Measurements from ENCODE around the gene UPB1.

DNA sequence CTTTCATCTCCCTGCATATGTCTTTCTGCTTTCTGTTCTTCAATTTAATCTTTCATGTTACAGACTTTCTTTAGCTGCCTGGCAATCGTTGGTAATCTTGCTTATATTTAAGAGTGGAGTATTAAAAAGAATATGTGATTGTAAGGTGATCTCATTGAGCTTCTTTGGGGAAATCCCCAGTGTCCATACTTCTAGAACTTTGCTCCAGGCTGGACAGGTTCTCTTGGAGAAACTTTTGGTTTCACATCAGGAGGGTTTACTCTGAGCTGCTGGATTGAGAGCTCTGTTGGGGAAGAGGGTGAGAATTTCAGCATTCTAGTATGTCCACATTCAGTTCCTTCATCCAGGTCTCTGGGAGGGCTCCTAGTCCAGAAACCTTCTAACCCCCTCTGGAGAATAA is 81.6 kb downstream of the UPB1 start:
- TF ChIP-seq, protein P1, sequence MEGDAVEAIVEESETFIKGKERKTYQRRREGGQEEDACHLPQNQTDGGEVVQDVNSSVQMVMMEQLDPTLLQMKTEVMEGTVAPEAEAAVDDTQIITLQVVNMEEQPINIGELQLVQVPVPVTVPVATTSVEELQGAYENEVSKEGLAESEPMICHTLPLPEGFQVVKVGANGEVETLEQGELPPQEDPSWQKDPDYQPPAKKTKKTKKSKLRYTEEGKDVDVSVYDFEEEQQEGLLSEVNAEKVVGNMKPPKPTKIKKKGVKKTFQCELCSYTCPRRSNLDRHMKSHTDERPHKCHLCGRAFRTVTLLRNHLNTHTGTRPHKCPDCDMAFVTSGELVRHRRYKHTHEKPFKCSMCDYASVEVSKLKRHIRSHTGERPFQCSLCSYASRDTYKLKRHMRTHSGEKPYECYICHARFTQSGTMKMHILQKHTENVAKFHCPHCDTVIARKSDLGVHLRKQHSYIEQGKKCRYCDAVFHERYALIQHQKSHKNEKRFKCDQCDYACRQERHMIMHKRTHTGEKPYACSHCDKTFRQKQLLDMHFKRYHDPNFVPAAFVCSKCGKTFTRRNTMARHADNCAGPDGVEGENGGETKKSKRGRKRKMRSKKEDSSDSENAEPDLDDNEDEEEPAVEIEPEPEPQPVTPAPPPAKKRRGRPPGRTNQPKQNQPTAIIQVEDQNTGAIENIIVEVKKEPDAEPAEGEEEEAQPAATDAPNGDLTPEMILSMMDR (IDR thresholded peaks at IDR 0.05 in 8 of 11, conservative IDR thresholded peaks at IDR 0.05 in 3 of 11): no peak
- no peak for TF ChIP-seq POLR2A (IDR thresholded peaks at IDR 0.05)
- TF ChIP-seq POLR2AphosphoS5 (IDR thresholded peaks at IDR 0.05): no peak

Data from spleen (tissue), 7 donors.